Stomach (tissue), 4 donors: ENCODE data around the gene RNASE13.

Experiments
- EP300 ChIP-seq: sonication (generic); formaldehyde crosslinking; IDR thresholded peaks from one replicate; pipeline ENCODE4 v1.6.1; 2017; ENCODE audit warnings: antibody characterized with exemption
- POLR2A ChIP-seq, 4 donors: fragments of 450-650 bp; IDR thresholded peaks; one replicate each; pipeline ENCODE4 v1.6.1; 2016; ENCODE audit warnings: antibody characterized with exemption in 4 of 4, control low read depth in 2 of 4, mild to moderate bottlenecking in 1 of 4, moderate library complexity in 1 of 4
- POLR2AphosphoS5 ChIP-seq, 3 donors: sonication (generic); formaldehyde crosslinking; IDR thresholded peaks; one replicate each; pipeline ENCODE4 v1.6.1; 2016; ENCODE audit warnings: antibody characterized with exemption in 3 of 3
- TF ChIP-seq, protein P1 (sequence below), 7 experiments: fragments of 450-650 bp in 4 of 7; fragments of 200-600 bp in 3 of 7; sonication (generic) in 3 of 7; IDR thresholded peaks; one replicate each; pipeline ENCODE4 v1.5.1; 2016 to 2019; ENCODE audit warnings: antibody characterized with exemption in 7 of 7, control low read depth in 2 of 7, mild to moderate bottlenecking in 1 of 7

DNA sequence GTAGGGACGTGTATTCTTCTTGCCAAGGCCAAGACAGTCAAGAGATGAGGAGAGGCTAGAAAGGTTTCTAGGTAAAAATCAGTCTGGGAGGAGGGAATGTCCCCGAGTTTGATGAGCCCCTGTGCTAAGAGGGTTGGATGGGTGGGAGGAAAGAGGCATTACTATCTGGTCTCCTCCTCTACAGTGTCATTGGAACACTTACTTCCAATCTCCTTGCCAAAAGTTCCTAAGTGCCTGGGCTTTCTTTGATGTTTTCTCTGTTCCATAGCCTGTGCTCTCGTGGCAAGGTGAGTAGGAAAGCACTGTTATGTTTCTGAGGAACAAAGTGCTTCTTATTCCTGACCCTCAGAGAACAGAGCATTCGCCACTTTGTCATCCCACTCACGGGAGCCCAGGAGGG, at the start of gene RNASE13:
- TF ChIP-seq, protein P1, sequence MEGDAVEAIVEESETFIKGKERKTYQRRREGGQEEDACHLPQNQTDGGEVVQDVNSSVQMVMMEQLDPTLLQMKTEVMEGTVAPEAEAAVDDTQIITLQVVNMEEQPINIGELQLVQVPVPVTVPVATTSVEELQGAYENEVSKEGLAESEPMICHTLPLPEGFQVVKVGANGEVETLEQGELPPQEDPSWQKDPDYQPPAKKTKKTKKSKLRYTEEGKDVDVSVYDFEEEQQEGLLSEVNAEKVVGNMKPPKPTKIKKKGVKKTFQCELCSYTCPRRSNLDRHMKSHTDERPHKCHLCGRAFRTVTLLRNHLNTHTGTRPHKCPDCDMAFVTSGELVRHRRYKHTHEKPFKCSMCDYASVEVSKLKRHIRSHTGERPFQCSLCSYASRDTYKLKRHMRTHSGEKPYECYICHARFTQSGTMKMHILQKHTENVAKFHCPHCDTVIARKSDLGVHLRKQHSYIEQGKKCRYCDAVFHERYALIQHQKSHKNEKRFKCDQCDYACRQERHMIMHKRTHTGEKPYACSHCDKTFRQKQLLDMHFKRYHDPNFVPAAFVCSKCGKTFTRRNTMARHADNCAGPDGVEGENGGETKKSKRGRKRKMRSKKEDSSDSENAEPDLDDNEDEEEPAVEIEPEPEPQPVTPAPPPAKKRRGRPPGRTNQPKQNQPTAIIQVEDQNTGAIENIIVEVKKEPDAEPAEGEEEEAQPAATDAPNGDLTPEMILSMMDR (IDR thresholded peaks at IDR 0.05) = no peak
- TF ChIP-seq POLR2A (IDR thresholded peaks at IDR 0.05) (no peak), POLR2AphosphoS5 (IDR thresholded peaks at IDR 0.05) (no peak), EP300 (no peak)
